GM12864 (cell line): ENCODE results near the gene REEP1.

Source experiments
- DNase-seq: peaks from one replicate; pipeline ENCODE4 v3.0.0-alpha.2; 2011; ENCODE audit warnings: low read depth
- H3K4me3 ChIP-seq: 2 replicates; pipeline ENCODE4 v1.5.1; 2011; ENCODE audit warnings: mild to moderate bottlenecking, low read depth, low read length, control low read depth
- TF ChIP-seq, protein P1 (sequence below): IDR thresholded peaks from 2 replicates; pipeline ENCODE4 v1.5.1; 2011; ENCODE audit warnings: low read depth, mild to moderate bottlenecking, moderate library complexity, low read length, control low read depth, inconsistent platforms; ENCODE audit errors: missing control alignments

The REEP1 gene

DNA sequence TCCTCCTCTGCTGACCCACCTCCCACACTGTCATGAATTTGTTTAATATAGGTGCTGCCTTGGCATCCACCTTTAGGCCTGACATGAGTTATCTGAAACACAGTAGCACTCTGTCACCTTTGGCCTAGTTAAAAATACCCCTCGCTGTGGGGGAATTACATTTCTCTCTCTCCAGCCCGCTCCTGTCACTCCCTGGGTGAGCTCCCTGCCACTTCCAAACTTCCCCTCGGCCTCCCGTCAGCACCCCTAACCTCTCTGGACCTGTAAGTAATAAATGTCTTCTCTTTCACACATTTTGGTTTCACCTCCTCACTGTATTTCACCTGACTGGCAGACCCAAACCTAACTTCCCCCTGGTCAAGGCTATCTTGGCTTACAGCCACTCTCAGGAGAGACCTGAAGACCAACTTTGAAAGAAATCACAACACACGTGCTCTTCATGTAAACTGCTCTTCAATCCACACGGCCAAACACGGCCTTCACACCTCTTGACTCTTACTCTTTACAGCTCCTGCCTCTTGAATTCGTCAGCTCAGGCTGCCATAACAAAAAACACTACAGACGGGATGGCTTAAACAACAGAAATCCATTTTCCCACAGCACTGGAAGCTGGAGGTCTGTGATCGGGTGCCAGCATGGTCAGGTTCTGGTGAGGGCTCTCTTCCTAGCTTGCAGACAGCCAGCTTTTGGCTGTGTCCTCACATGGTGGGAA, 28.3 kb downstream of the REEP1 start:
- DNase-seq: no peak
- TF ChIP-seq, protein P1, sequence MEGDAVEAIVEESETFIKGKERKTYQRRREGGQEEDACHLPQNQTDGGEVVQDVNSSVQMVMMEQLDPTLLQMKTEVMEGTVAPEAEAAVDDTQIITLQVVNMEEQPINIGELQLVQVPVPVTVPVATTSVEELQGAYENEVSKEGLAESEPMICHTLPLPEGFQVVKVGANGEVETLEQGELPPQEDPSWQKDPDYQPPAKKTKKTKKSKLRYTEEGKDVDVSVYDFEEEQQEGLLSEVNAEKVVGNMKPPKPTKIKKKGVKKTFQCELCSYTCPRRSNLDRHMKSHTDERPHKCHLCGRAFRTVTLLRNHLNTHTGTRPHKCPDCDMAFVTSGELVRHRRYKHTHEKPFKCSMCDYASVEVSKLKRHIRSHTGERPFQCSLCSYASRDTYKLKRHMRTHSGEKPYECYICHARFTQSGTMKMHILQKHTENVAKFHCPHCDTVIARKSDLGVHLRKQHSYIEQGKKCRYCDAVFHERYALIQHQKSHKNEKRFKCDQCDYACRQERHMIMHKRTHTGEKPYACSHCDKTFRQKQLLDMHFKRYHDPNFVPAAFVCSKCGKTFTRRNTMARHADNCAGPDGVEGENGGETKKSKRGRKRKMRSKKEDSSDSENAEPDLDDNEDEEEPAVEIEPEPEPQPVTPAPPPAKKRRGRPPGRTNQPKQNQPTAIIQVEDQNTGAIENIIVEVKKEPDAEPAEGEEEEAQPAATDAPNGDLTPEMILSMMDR: no peak
- H3K4me3 ChIP-seq: no peak overlapping the region

DNA sequence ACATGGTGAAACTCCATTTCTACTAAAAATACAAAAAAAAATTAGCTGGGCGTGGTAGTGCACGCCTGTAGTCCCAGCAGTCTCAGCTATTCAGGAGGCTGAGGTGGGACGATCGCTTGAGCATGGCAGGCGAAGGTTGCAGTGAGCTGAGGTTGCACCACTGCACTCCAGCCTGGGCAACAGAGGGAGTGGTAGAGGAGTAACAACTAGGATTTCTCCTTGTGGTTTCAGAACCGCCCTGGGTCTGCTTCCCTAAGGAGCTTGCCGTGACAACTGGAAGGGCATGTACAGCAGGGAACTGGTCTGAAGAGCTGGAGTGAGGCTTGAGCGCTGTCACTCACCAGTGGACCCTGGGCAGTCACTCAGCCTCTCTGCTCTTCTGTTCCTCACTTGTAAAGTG, 29.1 kb downstream of the REEP1 start:
- DNase-seq: no peak
- TF ChIP-seq, protein P1: no peak
- no peak overlapping the region for H3K4me3 ChIP-seq

DNA sequence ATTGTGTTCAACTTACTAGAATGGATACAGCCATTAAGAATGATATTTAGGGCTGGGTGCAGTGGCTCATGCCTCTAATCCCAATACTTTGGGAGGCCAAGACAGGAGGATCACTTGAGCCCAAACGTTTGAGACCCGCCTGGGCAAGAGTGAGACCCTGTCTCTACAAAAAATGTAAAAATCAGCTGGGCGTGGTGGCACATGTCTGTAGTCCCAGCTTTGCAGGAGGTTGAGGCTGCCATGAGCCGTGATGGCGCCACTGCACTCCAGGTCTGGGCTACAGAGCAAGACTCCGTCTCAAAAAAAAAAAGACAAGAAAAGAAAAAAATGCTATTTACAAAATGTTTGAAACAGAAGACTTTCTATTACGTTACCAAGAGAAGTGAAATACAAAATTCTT, 30.0 kb downstream of the REEP1 start:
- TF ChIP-seq, protein P1: no peak

DNA sequence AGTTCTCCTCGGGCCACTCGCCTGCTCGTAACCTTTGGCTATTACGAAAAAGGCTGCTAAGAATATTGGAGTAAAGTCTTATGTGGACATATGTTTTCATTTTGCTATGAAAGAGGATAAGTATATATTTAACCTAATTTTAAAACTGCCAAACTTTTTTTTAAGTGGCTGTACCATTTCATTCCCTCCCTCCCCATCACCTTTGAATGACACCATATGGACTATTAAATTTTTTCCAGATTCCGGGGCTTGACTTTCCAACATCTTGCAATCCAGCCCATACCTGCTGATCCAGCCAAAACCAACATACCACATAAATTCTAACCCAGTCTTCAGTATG, 31.5 kb downstream of the REEP1 start:
- TF ChIP-seq, protein P1: no peak
- no peak for DNase-seq
- no peak overlapping the region for H3K4me3 ChIP-seq

More for the DNA sequence above, 30.0 kb downstream of the REEP1 start:
- H3K4me3 ChIP-seq: no peak overlapping the region
- DNase-seq: no peak

DNA sequence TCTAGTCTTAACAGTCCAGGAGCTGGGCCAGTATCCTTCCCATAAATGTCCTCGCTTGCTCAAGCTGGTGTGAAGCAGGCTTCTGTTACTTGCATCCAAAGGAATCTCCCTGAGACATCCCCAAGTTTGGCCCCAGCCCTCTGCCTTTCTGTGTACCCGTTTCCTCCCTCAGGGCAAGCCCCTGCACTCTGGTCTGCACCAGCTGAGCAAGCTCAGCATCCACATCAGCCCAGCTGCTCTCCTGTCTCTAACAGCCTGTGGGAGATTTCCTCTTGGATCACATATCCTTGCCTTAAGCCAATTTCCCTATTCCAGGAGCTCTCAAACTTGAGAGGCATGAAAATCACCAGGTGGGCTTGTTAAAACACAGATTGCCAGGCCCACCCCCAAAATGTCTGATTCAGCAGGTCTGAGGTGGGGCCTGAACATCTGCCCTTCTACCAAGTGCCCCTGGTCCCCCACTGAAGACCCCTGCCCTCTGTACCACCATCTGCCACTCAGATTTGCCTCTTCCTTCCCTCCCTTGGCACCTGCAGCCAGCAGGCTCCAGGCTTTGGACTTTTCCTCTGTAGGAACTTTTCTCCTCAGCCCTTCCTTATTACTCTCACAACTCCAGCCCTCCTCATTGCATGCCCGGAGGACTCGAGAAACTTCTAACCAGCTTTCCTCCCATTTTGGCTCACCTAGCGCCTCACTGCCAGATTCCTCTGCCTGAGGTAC, 32.1 kb downstream of the REEP1 start:
- TF ChIP-seq, protein P1: no peak
- H3K4me3 ChIP-seq: no peak overlapping the region
- DNase-seq: no peak

DNA sequence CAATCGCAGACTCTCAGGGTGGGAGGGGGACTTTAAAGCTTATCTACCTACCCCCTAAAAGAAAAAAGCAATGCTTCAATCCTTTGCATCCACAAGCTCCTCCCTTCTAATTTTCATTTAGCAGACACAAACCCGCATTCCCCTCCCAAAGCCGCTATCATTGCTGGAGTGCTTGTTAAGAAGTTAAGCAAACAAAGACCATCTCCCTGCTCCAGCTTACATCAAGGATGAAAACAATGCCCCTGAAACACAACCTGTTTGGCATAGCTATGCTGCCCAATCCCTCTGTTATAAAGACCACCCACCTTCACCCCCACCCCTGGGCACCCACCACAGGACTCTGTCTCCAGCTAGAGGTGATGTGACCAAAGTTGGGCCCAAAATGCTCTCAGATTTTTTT, 33.0 kb downstream of the REEP1 start:
- TF ChIP-seq, protein P1: no peak
- no peak overlapping the region for H3K4me3 ChIP-seq
- DNase-seq: no peak

DNA sequence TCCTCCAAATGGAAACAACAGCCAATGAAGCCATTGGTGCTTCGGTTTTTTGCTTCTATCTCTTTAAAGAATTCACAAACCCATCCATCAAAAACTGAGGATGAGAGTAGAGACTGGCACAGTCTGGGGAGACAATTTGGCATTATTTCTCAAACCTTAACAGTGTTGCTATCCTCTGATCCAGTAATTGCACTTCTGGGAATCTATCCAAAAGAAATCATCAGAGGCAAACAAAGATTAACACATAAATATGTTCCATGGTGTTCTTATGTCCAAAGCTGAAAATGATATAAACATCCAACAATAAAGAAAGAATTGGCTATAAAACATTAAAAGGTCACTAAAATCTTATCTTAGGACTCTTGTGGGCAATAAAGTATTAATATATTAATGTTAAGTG, 35.1 kb downstream of the REEP1 start:
- TF ChIP-seq, protein P1: no peak
- DNase-seq: no peak
- H3K4me3 ChIP-seq: no peak overlapping the region
